HepG2 (cell line): ENCODE results near the gene ZER1. TPM values are rescaled to one million over a fixed set of nuclear protein-coding genes. Genes with fewer than 3 reads are reported as not detected.

Source experiments
- ASH2L ChIP-seq: fragments of 300-600, 200-600 bp; sonication (generic); IDR thresholded peaks from 2 replicates; pipeline ENCODE4 v1.7.0; 2017; ENCODE audit warnings: low read depth, mild to moderate bottlenecking, moderate library complexity, mixed read lengths, low read length; ENCODE audit not compliant: insufficient read length
- FOXP4 ChIP-seq: sonication (generic); formaldehyde crosslinking; IDR thresholded peaks from 2 replicates; pipeline ENCODE4 v1.4.0; 2020; ENCODE audit warnings: missing genetic modification reagents
- HNF1A ChIP-seq, 2 experiments: sonication (generic) in 1 of 2; formaldehyde crosslinking in 1 of 2; IDR thresholded peaks; 2 replicates each; pipeline versions ENCODE4 v1.4.0 to v1.6.1; 2016 to 2020; ENCODE audit warnings: borderline replicate concordance in 1 of 2, low read depth in 1 of 2, mild to moderate bottlenecking in 1 of 2, missing genetic modification reagents in 1 of 2
- HNF1B ChIP-seq: sonication (generic); formaldehyde crosslinking; IDR thresholded peaks from 2 replicates; pipeline ENCODE4 v1.5.1; 2020; ENCODE audit warnings: mild to moderate bottlenecking, moderate library complexity, missing genetic modification reagents
- HOXA5 ChIP-seq: sonication (generic); formaldehyde crosslinking; IDR thresholded peaks from 2 replicates; pipeline ENCODE4 v1.4.0; 2020; ENCODE audit warnings: missing genetic modification reagents
- KIAA2018 ChIP-seq: sonication (generic); formaldehyde crosslinking; IDR thresholded peaks from 2 replicates; pipeline ENCODE4 v1.5.0; 2020; ENCODE audit warnings: mild to moderate bottlenecking, missing genetic modification reagents, borderline replicate concordance
- NFRKB ChIP-seq: fragments of 450-650 bp; IDR thresholded peaks from 2 replicates; pipeline ENCODE4 v1.6.1; 2017
- SALL1 ChIP-seq: sonication (generic); formaldehyde crosslinking; IDR thresholded peaks from 2 replicates; pipeline ENCODE4 v1.8.0; 2022; ENCODE audit warnings: mild to moderate bottlenecking, missing genetic modification reagents
- SNAI1 ChIP-seq: sonication (generic); formaldehyde crosslinking; IDR thresholded peaks from 2 replicates; pipeline ENCODE4 v1.5.0; 2020; ENCODE audit warnings: mild to moderate bottlenecking, missing genetic modification reagents, borderline replicate concordance
- ZNF354B ChIP-seq: sonication (generic); formaldehyde crosslinking; IDR thresholded peaks from 2 replicates; pipeline ENCODE4 v1.8.0; 2022; ENCODE audit warnings: mild to moderate bottlenecking, missing genetic modification reagents
- ZNF597 ChIP-seq: sonication (generic); formaldehyde crosslinking; IDR thresholded peaks from 2 replicates; pipeline ENCODE4 v1.5.0; 2020; ENCODE audit warnings: missing genetic modification reagents
- polyA plus RNA-seq, 8 experiments: library from polyadenylated mRNA; depleted of rRNA in 3 of 8; stranded (reverse) in 7 of 8; unstranded in 1 of 8; fragments of >200 nt; fragmentation: Illumina TruSeq in 4 of 8; extraction: Trizol in 4 of 8; gene quantifications; 2 replicates each; pipeline versions ENCODE4 v1.2.1 to v1.2.3, GENCODE V29; 2011 to 2016; ENCODE audit warnings: low read depth in 4 of 8, missing spikeins in 1 of 8, mixed read lengths in 1 of 8; ENCODE audit not compliant: insufficient read depth in 1 of 8
- total RNA-seq, 5 experiments: library from RNA; depleted of rRNA; stranded (reverse); fragments of >200 nt; fragmentation: Illumina TruSeq; extraction: Trizol; gene quantifications; 2 replicates each; pipeline ENCODE4 v1.2.3, GENCODE V29; 2016; ENCODE audit warnings: low read depth in 1 of 5

ZER1 gene
- total and polyA plus RNA-seq, 2 of the 13 experiments (the other 11 are each of a cell fraction or from before 2014, with no cell fraction given): 7.7 to 40.0 TPM

- peak; percentile 88 for TF ChIP-seq HNF1A (IDR thresholded peaks at IDR 0.05; ENCODE audit: low read depth)
- TF ChIP-seq HNF1A (CRISPR knock-in tag; IDR thresholded peaks at IDR 0.05; ENCODE audit: borderline replicate concordance): peak; percentile 84; the same call in 1 of the 2 replicates
- no peak for TF ChIP-seq NFRKB
- TF ChIP-seq ZNF354B (CRISPR knock-in tag): no peak
- TF ChIP-seq ZNF597 (CRISPR knock-in tag): no peak
- no peak for TF ChIP-seq SNAI1
- TF ChIP-seq KIAA2018 (CRISPR knock-in tag): no peak
- TF ChIP-seq ASH2L: no peak
- peak; percentile 60 for TF ChIP-seq FOXP4 (CRISPR knock-in tag)
- TF ChIP-seq HOXA5 (CRISPR knock-in tag): no peak
- peak; percentile 81 for TF ChIP-seq HNF1B (CRISPR knock-in tag)
- 0 out of 2 replicates have a peak, but pooled peaks have one; percentile 9 for TF ChIP-seq SALL1 (CRISPR knock-in tag)
Measured at GRCh38 chr9:128765499-128765898, 6.2 kb downstream of the ZER1 start (continued).
